Ishikawa (cell line): ENCODE data around the gene MED10.

Source experiments
- CEBPB ChIP-seq: IDR thresholded peaks from 2 replicates; pipeline ENCODE4 v1.6.1; 2012
- CREB1 ChIP-seq: IDR thresholded peaks from 2 replicates; pipeline ENCODE4 v1.6.1; 2012; ENCODE audit warnings: low read depth
- EP300 ChIP-seq: IDR thresholded peaks from 2 replicates; pipeline ENCODE4 v1.6.1; 2012; ENCODE audit warnings: borderline replicate concordance
- RAD21 ChIP-seq: IDR thresholded peaks from 2 replicates; pipeline ENCODE4 v1.6.1; 2012; ENCODE audit warnings: low read depth
- TAF1 ChIP-seq: IDR thresholded peaks from 2 replicates; pipeline ENCODE4 v1.6.1; 2012; ENCODE audit warnings: low read depth, mild to moderate bottlenecking
- TEAD4 ChIP-seq: IDR thresholded peaks from 2 replicates; pipeline ENCODE4 v1.6.1; 2012
- YY1 ChIP-seq: IDR thresholded peaks from 2 replicates; pipeline ENCODE4 v1.6.1; 2012; ENCODE audit warnings: low read depth
- ZBTB7A ChIP-seq: IDR thresholded peaks from 2 replicates; pipeline ENCODE4 v1.6.1; 2012; ENCODE audit warnings: low read depth
- TF ChIP-seq, protein P1 (sequence below): IDR thresholded peaks from 2 replicates; pipeline ENCODE4 v1.6.1; 2012
- TF ChIP-seq, protein P2 (sequence below): IDR thresholded peaks from 2 replicates; pipeline ENCODE4 v1.6.1; 2012; ENCODE audit warnings: low read depth, mild to moderate bottlenecking

GRCh38 chr5:6362846-6363245, 15.5 kb downstream of the MED10 start:
- TF ChIP-seq RAD21 (no peak), YY1 (no peak), TAF1 (no peak), CEBPB (no peak), CREB1 (no peak), EP300 (no peak), ZBTB7A (no peak), TEAD4 (no peak)
- TF ChIP-seq, protein P1, sequence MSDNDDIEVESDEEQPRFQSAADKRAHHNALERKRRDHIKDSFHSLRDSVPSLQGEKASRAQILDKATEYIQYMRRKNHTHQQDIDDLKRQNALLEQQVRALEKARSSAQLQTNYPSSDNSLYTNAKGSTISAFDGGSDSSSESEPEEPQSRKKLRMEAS, result no peak
- TF ChIP-seq, protein P2, sequence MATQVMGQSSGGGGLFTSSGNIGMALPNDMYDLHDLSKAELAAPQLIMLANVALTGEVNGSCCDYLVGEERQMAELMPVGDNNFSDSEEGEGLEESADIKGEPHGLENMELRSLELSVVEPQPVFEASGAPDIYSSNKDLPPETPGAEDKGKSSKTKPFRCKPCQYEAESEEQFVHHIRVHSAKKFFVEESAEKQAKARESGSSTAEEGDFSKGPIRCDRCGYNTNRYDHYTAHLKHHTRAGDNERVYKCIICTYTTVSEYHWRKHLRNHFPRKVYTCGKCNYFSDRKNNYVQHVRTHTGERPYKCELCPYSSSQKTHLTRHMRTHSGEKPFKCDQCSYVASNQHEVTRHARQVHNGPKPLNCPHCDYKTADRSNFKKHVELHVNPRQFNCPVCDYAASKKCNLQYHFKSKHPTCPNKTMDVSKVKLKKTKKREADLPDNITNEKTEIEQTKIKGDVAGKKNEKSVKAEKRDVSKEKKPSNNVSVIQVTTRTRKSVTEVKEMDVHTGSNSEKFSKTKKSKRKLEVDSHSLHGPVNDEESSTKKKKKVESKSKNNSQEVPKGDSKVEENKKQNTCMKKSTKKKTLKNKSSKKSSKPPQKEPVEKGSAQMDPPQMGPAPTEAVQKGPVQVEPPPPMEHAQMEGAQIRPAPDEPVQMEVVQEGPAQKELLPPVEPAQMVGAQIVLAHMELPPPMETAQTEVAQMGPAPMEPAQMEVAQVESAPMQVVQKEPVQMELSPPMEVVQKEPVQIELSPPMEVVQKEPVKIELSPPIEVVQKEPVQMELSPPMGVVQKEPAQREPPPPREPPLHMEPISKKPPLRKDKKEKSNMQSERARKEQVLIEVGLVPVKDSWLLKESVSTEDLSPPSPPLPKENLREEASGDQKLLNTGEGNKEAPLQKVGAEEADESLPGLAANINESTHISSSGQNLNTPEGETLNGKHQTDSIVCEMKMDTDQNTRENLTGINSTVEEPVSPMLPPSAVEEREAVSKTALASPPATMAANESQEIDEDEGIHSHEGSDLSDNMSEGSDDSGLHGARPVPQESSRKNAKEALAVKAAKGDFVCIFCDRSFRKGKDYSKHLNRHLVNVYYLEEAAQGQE, result no peak
